Fibroblast of pulmonary artery (primary cell): ENCODE measurements around the gene ABCC2.

Source experiments
- DNase-seq: peaks from one replicate; pipeline ENCODE4 v3.0.0-alpha.2; 2010; ENCODE audit warnings: low read depth
- H3K4me3 ChIP-seq: replicated peaks from 2 replicates; pipeline ENCODE4 v1.5.1; 2011; ENCODE audit warnings: low read depth, mild to moderate bottlenecking, control low read depth, low read length, moderate library complexity
- CTCF ChIP-seq: IDR thresholded peaks from 2 replicates; pipeline ENCODE4 v1.5.1; 2011; ENCODE audit warnings: mild to moderate bottlenecking, control low read depth, low read length, inconsistent platforms; ENCODE audit errors: missing control alignments

The ABCC2 gene

DNA sequence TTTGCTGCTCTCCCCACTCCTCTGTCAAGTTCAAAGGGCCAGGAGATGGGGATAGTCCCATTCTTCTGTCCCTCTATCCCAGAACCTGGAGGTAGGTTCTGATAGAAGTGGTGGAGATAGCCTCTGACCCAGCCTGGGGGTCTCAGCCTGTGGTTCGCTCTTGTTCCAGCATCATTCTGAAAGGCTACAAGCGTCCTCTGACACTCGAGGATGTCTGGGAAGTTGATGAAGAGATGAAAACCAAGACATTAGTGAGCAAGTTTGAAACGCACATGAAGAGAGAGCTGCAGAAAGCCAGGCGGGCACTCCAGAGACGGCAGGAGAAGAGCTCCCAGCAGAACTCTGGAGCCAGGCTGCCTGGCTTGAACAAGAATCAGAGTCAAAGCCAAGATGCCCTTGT is 14.5 kb downstream of the ABCC2 start:
- no peak for TF ChIP-seq CTCF
- no peak overlapping the region for H3K4me3 ChIP-seq
- no peak for DNase-seq

DNA sequence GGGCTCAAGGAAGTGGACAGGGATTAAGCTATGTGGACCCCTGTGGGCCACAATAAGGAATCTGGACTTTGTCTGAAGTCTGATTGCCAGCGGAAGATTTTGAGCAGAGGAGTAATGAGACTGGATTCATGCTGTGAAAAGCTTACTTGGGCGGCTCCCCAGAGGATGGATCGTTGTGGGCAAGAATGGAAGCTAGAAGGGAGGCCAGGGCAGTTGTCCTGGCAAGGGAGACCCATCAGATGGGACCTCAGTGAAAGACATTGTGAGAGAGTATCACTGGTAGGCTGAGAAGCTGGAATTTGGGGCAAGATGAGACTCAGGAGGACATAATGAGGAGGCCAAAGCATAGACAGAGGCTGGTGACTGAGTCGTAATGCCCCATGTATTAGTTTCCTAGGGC is 15.6 kb downstream of the ABCC2 start:
- DNase-seq, result no peak
- H3K4me3 ChIP-seq, result no peak overlapping the region
- TF ChIP-seq CTCF, result no peak

DNA sequence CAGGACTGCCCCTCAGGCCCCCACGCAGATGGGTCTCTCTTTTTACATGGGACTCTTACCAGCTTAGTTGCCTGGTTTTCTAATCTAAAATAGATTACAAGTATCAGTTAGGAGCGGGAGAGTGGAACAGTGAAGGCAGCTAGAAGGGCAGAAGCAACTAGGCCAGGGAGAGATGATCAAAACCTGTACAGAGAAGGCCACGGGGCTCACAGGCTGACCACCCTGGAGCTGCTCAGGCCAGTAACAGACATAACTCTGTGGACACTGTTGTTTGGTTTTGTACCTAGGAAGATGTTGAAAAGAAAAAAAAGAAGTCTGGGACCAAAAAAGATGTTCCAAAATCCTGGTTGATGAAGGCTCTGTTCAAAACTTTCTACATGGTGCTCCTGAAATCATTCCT is 16.5 kb downstream of the ABCC2 start:
- no peak for TF ChIP-seq CTCF
- DNase-seq, result no peak
- no peak overlapping the region for H3K4me3 ChIP-seq

DNA sequence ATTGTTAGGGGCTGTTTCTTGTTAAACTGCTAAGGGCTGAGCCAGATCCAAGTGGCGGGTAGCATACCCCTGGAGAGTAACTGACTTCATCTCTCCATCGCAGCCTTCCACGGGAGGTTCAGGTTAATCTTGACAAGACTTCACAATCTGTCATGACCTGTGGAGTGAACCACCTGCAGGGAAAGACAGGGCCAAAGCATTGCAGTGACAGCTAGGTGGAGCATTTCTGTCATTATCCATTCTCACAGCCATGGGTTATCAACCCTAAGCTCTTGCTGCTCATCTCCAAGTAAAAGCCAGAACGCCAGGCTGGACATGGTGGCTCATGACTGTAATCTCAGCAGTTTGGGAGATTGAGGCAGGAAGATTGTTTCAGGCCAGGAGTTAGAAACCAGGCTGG is 17.2 kb downstream of the ABCC2 start:
- no peak overlapping the region for H3K4me3 ChIP-seq
- no peak for TF ChIP-seq CTCF
- DNase-seq, result no peak

DNA sequence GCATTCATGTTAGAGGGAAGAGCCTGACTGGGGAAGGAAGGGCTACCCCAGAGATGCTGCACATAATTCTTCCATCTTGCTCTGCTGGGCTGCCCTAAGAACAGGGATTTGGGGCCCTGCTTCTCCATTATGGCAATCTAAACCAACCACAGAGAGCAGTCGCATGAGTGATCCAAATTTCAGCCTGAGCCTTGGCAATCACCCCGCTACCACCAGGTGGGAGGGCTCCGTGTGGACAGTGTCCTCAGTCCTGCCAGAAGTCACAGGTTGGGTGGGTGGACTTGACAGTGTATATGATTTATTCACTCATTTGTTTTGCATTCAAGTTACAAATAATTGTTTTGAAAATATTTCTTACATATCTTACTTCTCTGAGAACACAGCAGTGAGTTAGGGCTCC is 22.0 kb downstream of the ABCC2 start:
- no peak for TF ChIP-seq CTCF
- no peak overlapping the region for H3K4me3 ChIP-seq
- DNase-seq, result no peak

DNA sequence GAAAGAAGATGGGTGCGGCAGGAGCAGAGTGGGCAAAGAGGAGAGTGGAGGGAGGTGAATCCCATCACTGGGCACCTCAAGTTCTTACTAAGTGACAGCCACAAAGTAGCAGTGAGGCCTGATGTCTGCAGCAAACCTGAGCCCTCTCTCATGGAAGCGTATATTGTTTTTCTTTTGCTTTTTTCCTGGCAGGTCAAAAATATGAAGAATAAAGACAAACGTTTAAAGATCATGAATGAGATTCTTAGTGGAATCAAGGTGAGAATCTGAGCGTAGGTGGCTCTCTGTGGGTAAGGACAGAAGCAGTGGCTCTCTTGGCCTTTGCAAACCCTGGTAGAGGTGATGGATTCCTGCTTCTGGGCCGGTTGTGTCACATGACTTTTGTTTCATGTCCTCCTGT is 22.8 kb downstream of the ABCC2 start:
- no peak for TF ChIP-seq CTCF
- DNase-seq, result no peak
- H3K4me3 ChIP-seq, result no peak overlapping the region

DNA sequence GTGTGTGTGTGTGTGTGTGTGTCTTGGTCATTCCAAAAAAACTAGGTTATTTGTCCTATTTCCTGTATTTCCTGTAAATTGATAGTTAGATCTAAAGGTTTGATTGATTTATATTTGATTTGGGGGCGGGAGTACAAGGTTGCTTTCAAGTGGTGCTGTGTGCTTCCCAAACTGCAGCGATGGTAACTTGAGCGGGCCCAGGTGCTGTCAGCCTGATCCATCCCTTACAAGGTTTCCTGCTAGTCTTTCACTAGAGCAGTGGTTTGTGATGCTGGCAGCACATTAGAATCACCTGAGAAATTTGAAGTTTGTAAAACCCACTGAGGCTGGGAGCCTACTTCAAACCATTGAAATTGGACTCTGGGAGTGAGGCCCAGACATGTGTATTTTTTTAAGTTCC is 23.7 kb downstream of the ABCC2 start:
- DNase-seq, result no peak
- no peak overlapping the region for H3K4me3 ChIP-seq

More for the DNA sequence above, 23.7 kb downstream of the ABCC2 start:
- TF ChIP-seq CTCF, result no peak
